HL-60 (cell line): Measurements from ENCODE around the gene SMOC1.

ENCODE experiments used
- DNase-seq, 2 experiments: peaks; one replicate each; pipeline ENCODE4 v3.0.0-alpha.2; 2010 to 2020; ENCODE audit warnings: low read depth in 1 of 2, low spot score in 1 of 2
- H3K27ac ChIP-seq: fragments of 250-450 bp; sonication (Bioruptor Pico); replicated peaks from 2 replicates; pipeline ENCODE4 v1.5.1; 2020; ENCODE audit warnings: mild to moderate bottlenecking, moderate library complexity
- H3K27me3 ChIP-seq: fragments of 250-450 bp; sonication (Bioruptor Pico); 2 replicates; pipeline ENCODE4 v1.5.1; 2021; ENCODE audit warnings: mild to moderate bottlenecking, moderate library complexity; ENCODE audit not compliant: insufficient read depth, poor library complexity, severe bottlenecking
- H3K4me3 ChIP-seq: replicated peaks from 2 replicates; pipeline ENCODE4 v1.5.1; 2011; ENCODE audit warnings: mild to moderate bottlenecking, control low read depth, low read length; ENCODE audit not compliant: insufficient read depth
- GABPA ChIP-seq: IDR thresholded peaks from 2 replicates; pipeline ENCODE4 v1.6.1; 2012; ENCODE audit warnings: low read depth
- POLR2AphosphoS5 ChIP-seq: IDR thresholded peaks from 2 replicates; pipeline ENCODE4 v1.6.1; 2012; ENCODE audit warnings: low read depth
- SPI1 ChIP-seq: IDR thresholded peaks from 2 replicates; pipeline ENCODE4 v1.6.1; 2012; ENCODE audit warnings: low read depth, mild to moderate bottlenecking, borderline replicate concordance
- TF ChIP-seq, protein P1 (sequence below): IDR thresholded peaks from one replicate; pipeline ENCODE4 v1.5.1; 2011; ENCODE audit warnings: low read length, control low read depth, inconsistent platforms; ENCODE audit not compliant: insufficient read depth
- TF ChIP-seq, protein P2 (sequence below): IDR thresholded peaks from 2 replicates; pipeline ENCODE4 v1.6.1; 2012; ENCODE audit warnings: low read depth; ENCODE audit not compliant: insufficient replicate concordance

SMOC1 gene

GRCh38 chr14:69916396-69916795 is 37.2 kb downstream of the SMOC1 start:
- H3K27ac ChIP-seq: no peak overlapping the region
- no peak for TF ChIP-seq SPI1
- no peak for TF ChIP-seq POLR2AphosphoS5
- TF ChIP-seq, protein P1, sequence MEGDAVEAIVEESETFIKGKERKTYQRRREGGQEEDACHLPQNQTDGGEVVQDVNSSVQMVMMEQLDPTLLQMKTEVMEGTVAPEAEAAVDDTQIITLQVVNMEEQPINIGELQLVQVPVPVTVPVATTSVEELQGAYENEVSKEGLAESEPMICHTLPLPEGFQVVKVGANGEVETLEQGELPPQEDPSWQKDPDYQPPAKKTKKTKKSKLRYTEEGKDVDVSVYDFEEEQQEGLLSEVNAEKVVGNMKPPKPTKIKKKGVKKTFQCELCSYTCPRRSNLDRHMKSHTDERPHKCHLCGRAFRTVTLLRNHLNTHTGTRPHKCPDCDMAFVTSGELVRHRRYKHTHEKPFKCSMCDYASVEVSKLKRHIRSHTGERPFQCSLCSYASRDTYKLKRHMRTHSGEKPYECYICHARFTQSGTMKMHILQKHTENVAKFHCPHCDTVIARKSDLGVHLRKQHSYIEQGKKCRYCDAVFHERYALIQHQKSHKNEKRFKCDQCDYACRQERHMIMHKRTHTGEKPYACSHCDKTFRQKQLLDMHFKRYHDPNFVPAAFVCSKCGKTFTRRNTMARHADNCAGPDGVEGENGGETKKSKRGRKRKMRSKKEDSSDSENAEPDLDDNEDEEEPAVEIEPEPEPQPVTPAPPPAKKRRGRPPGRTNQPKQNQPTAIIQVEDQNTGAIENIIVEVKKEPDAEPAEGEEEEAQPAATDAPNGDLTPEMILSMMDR: no peak
- no peak for TF ChIP-seq GABPA
- TF ChIP-seq, protein P2, sequence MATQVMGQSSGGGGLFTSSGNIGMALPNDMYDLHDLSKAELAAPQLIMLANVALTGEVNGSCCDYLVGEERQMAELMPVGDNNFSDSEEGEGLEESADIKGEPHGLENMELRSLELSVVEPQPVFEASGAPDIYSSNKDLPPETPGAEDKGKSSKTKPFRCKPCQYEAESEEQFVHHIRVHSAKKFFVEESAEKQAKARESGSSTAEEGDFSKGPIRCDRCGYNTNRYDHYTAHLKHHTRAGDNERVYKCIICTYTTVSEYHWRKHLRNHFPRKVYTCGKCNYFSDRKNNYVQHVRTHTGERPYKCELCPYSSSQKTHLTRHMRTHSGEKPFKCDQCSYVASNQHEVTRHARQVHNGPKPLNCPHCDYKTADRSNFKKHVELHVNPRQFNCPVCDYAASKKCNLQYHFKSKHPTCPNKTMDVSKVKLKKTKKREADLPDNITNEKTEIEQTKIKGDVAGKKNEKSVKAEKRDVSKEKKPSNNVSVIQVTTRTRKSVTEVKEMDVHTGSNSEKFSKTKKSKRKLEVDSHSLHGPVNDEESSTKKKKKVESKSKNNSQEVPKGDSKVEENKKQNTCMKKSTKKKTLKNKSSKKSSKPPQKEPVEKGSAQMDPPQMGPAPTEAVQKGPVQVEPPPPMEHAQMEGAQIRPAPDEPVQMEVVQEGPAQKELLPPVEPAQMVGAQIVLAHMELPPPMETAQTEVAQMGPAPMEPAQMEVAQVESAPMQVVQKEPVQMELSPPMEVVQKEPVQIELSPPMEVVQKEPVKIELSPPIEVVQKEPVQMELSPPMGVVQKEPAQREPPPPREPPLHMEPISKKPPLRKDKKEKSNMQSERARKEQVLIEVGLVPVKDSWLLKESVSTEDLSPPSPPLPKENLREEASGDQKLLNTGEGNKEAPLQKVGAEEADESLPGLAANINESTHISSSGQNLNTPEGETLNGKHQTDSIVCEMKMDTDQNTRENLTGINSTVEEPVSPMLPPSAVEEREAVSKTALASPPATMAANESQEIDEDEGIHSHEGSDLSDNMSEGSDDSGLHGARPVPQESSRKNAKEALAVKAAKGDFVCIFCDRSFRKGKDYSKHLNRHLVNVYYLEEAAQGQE: no peak
- no peak overlapping the region for H3K4me3 ChIP-seq
- no peak for DNase-seq
- no peaks in the 10 kb centered on the region for H3K27me3 ChIP-seq

- no peak overlapping the region for H3K4me3 ChIP-seq
- H3K27ac ChIP-seq: no peak overlapping the region
- TF ChIP-seq POLR2AphosphoS5 (no peak), SPI1 (no peak), GABPA (no peak)
- TF ChIP-seq, protein P1: no peak
- TF ChIP-seq, protein P2: no peak
- H3K27me3 ChIP-seq: no peaks in the 10 kb centered on the region
- DNase-seq: no peak
These were observed 38.1 kb downstream of the SMOC1 start for GRCh38 chr14:69917287-69917686.

DNA sequence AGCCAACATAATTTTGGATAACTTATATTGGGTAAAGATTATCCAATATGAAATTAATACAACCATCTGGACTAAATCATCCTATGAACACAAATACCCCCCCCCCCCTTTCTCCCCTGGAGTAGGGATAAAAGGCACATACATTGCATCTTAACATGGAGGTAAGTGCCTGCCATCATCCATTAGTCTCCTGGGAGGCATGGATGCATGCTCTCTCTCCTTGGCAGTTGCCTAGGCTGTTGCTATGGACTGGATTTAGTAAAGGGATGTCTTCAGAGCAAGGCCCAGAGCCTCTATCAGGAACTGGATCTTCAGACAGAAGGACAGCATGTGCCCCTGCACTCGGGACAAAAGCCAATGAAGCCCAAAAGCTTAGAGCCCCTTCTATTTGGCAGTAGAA is 40.6 kb downstream of the SMOC1 start:
- no peak for DNase-seq
- H3K27ac ChIP-seq: no peak overlapping the region

More for the DNA sequence above, 40.6 kb downstream of the SMOC1 start:
- TF ChIP-seq POLR2AphosphoS5 (no peak), GABPA (no peak), SPI1 (no peak)
- TF ChIP-seq, protein P2: no peak
- TF ChIP-seq, protein P1: no peak
- H3K4me3 ChIP-seq: no peak overlapping the region
- H3K27me3 ChIP-seq: no peaks in the 10 kb centered on the region
